ENCODE measurements around the gene PHAX.

DNA sequence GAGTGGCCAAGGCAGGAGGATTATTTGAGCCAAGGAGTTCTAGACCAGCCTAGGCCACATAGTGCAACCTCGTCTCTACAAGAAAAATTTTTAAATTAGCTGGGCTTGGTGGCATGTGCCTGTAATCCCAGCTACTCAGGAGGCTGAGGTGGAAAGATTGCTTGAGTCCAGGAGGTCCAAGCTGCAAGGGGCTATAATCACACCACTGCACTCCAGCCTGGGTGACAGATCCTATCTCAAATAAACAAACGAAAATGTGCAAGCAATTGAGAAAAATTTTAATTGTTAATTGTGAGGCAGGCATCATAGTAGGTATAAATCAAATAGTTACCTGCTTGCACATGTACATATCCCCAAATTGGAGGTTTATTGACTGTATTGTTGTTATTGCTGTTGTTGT, 21.0 kb upstream of the PHAX start:
- TF ChIP-seq, protein P1, sequence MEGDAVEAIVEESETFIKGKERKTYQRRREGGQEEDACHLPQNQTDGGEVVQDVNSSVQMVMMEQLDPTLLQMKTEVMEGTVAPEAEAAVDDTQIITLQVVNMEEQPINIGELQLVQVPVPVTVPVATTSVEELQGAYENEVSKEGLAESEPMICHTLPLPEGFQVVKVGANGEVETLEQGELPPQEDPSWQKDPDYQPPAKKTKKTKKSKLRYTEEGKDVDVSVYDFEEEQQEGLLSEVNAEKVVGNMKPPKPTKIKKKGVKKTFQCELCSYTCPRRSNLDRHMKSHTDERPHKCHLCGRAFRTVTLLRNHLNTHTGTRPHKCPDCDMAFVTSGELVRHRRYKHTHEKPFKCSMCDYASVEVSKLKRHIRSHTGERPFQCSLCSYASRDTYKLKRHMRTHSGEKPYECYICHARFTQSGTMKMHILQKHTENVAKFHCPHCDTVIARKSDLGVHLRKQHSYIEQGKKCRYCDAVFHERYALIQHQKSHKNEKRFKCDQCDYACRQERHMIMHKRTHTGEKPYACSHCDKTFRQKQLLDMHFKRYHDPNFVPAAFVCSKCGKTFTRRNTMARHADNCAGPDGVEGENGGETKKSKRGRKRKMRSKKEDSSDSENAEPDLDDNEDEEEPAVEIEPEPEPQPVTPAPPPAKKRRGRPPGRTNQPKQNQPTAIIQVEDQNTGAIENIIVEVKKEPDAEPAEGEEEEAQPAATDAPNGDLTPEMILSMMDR (IDR thresholded peaks at IDR 0.05), result no peak
- no peak for TF ChIP-seq POLR2AphosphoS5 (IDR thresholded peaks at IDR 0.05)

All from suprapubic skin (tissue), 3 donors.